SU-DHL-6 (cell line): ENCODE results near the gene SLC25A25.
"Not testable (repeated sequence)": the region's sequence is repeated elsewhere in the genome, so short reads cannot be mapped to it uniquely, and the experiment has no call there.

Experiments
- H2AFZ ChIP-seq: fragments of 200-600 bp; sonication (generic); 2 replicates; pipeline ENCODE4 v1.6.1; 2014; ENCODE audit warnings: low read depth, mild to moderate bottlenecking, moderate library complexity, mixed read lengths, antibody characterized with exemption, low read length; ENCODE audit not compliant: severe bottlenecking
- H3F3A ChIP-seq: fragments of 200-600 bp; shearing (Covaris generic); 2 replicates; pipeline ENCODE4 v1.6.0; 2016; ENCODE audit warnings: antibody characterized with exemption, mild to moderate bottlenecking; ENCODE audit not compliant: insufficient read depth
- H3K27ac ChIP-seq: fragments of 200-600 bp; sonication (generic); 2 replicates; pipeline ENCODE4 v1.5.1; 2016; ENCODE audit warnings: low read depth, mild to moderate bottlenecking, low read length, moderate library complexity, mixed read lengths
- H3K27me3 ChIP-seq: fragments of 200-600 bp; sonication (generic), shearing (Covaris generic); 2 replicates; pipeline ENCODE4 v1.6.0; 2014; ENCODE audit warnings: mild to moderate bottlenecking, low read length
- H3K36me3 ChIP-seq: fragments of 200-600 bp; sonication (generic); 2 replicates; pipeline ENCODE4 v1.6.1; 2014; ENCODE audit warnings: mild to moderate bottlenecking, low read length, mixed read lengths
- H3K4me2 ChIP-seq: fragments of 300-600, 200-600 bp; shearing (Covaris generic), sonication (generic); 2 replicates; pipeline ENCODE4 v1.6.0; 2014; ENCODE audit warnings: low read length, low read depth, mild to moderate bottlenecking; ENCODE audit not compliant: poor library complexity, severe bottlenecking
- H3K4me3 ChIP-seq: fragments of 200-600 bp; sonication (generic); 2 replicates; pipeline ENCODE4 v1.5.1; 2014; ENCODE audit warnings: antibody characterized with exemption, low read length, mild to moderate bottlenecking, mixed read lengths; ENCODE audit not compliant: insufficient read depth, poor library complexity, severe bottlenecking
- H3K79me2 ChIP-seq: fragments of 200-600 bp; sonication (generic); 2 replicates; pipeline ENCODE4 v1.6.1; 2014; ENCODE audit warnings: mild to moderate bottlenecking, low read length, moderate library complexity; ENCODE audit not compliant: insufficient read depth
- H3K9ac ChIP-seq: fragments of 200-600 bp; sonication (generic); 2 replicates; pipeline ENCODE4 v1.7.0; 2014; ENCODE audit warnings: mild to moderate bottlenecking, low read length
- H3K9me2 ChIP-seq: fragments of 200-600 bp; sonication (generic); replicated peaks from 2 replicates; pipeline ENCODE4 v1.6.1; 2014; ENCODE audit warnings: low read length; ENCODE audit not compliant: insufficient read depth
- H3K9me3 ChIP-seq: fragments of 200-600 bp; sonication (generic); 2 replicates; pipeline ENCODE4 v1.6.1; 2014; ENCODE audit warnings: low read length, mixed read lengths; ENCODE audit not compliant: insufficient read depth
- H4K20me1 ChIP-seq: fragments of 200-600 bp; sonication (generic); 2 replicates; pipeline ENCODE4 v1.6.1; 2014; ENCODE audit warnings: low read depth, mild to moderate bottlenecking, antibody characterized with exemption, low read length, moderate library complexity, mixed read lengths
- CTCF ChIP-seq: fragments of 200-600 bp; sonication (generic); IDR thresholded peaks from one replicate; pipeline ENCODE4 v1.5.1; 2017; ENCODE audit warnings: antibody characterized with exemption, mild to moderate bottlenecking, low read length, moderate library complexity; ENCODE audit not compliant: insufficient read depth, poor library complexity, severe bottlenecking
- EZH2phosphoT487 ChIP-seq: fragments of 200-600 bp; sonication (generic), shearing (Covaris generic); conservative IDR thresholded peaks from 2 replicates; pipeline ENCODE4 v1.6.1; 2018; ENCODE audit warnings: mild to moderate bottlenecking, antibody characterized with exemption, low read length, moderate library complexity, mixed read lengths

Gene SLC25A25

GRCh38 chr9:128127568-128127989, 59.5 kb downstream of the SLC25A25 start, which contains the start of gene PTGES2:
PTGES2 (minus strand) TSS chr9:128127729; CDS start chr9:128127717, 12 bp downstream.
- no peaks in the 10 kb centered on the region for H3K9me2 ChIP-seq
- no peaks in the 10 kb centered on the region for H3K27me3 ChIP-seq
- TF ChIP-seq EZH2phosphoT487 (no peak), CTCF (no peak)
- peak within 1 kb of the TSS; percentile 94 for H2AFZ ChIP-seq
- peak within 1 kb of the TSS; percentile 92 for H3K9ac ChIP-seq
- H3K79me2 ChIP-seq: peaks cover 20% of the 10 kb centered on the region
- H4K20me1 ChIP-seq: no peaks in the 10 kb centered on the region; the same call in 1 of the 2 replicates
- H3K27ac ChIP-seq: peak within 1 kb of the TSS; percentile 93
- H3K9me3 ChIP-seq: no peaks in the 10 kb centered on the region
- no peaks in the 10 kb centered on the region for H3F3A ChIP-seq
- peak within 1 kb of the TSS; percentile 91 for H3K4me3 ChIP-seq
- no peaks in the 10 kb centered on the region for H3K36me3 ChIP-seq
- H3K4me2 ChIP-seq: peak within 1 kb of the TSS; percentile 84

GRCh38 chr9:128127990-128128835, 60.2 kb downstream of the SLC25A25 start:
- TF ChIP-seq EZH2phosphoT487 (no peak), CTCF (no peak)
- Histone ChIP-seq H3K27me3 (no peaks in the 10 kb centered on the region), H2AFZ (peak overlapping the region; percentile 94)

GRCh38 chr9:128128836-128129590, 61.0 kb downstream of the SLC25A25 start:
- Histone ChIP-seq H3F3A (no peaks in the 10 kb centered on the region), H3K27me3 (no peaks in the 10 kb centered on the region), H3K9me3 (no peaks in the 10 kb centered on the region), H3K27ac (no peak overlapping the region), H3K4me3 (peak overlapping the region; percentile 91), H3K4me2 (peak overlapping the region; percentile 84), H4K20me1 (no peaks in the 10 kb centered on the region; the same call in 1 of the 2 replicates), H3K79me2 (peaks cover 20% of the 10 kb centered on the region), H3K9ac (peak overlapping the region; percentile 92), H2AFZ (peak overlapping the region; percentile 94), H3K9me2 (no peaks in the 10 kb centered on the region), H3K36me3 (no peaks in the 10 kb centered on the region)
- no peak for TF ChIP-seq EZH2phosphoT487
- no peak for TF ChIP-seq CTCF

More at GRCh38 chr9:128127990-128128835, 60.2 kb downstream of the SLC25A25 start:
- Histone ChIP-seq H3K36me3 (no peaks in the 10 kb centered on the region), H3K4me3 (peak overlapping the region; percentile 91), H3K9ac (peak overlapping the region; percentile 92), H3K9me2 (no peaks in the 10 kb centered on the region), H3K79me2 (peaks cover 20% of the 10 kb centered on the region), H3K27ac (peak overlapping the region; percentile 93), H3F3A (no peaks in the 10 kb centered on the region), H3K4me2 (peak overlapping the region; percentile 84), H4K20me1 (no peaks in the 10 kb centered on the region; the same call in 1 of the 2 replicates), H3K9me3 (no peaks in the 10 kb centered on the region)

GRCh38 chr9:128129976-128130590, 62.1 kb downstream of the SLC25A25 start:
- not testable (repeated sequence) for H3K9me3 ChIP-seq, H3K27me3 ChIP-seq, H4K20me1 ChIP-seq, H3K36me3 ChIP-seq, H3F3A ChIP-seq, H3K4me2 ChIP-seq, H3K9me2 ChIP-seq, H3K27ac ChIP-seq, H3K9ac ChIP-seq, H2AFZ ChIP-seq, H3K4me3 ChIP-seq
- peaks cover 20% of the 10 kb centered on the region for H3K79me2 ChIP-seq

- H3K4me3 ChIP-seq, H3K9ac ChIP-seq, H3K27me3 ChIP-seq, H3K9me3 ChIP-seq, H4K20me1 ChIP-seq, H3K27ac ChIP-seq, H3K36me3 ChIP-seq, H3K4me2 ChIP-seq, H3K9me2 ChIP-seq, H2AFZ ChIP-seq, H3F3A ChIP-seq: not testable (repeated sequence)
- peaks cover 18% of the 10 kb centered on the region for H3K79me2 ChIP-seq
These were observed 62.6 kb downstream of the SLC25A25 start for GRCh38 chr9:128130651-128131050.
